ENCODE results near the gene WWP2.

GRCh38 chr16:69725480-69726312 is 36.4 kb upstream of the WWP2 start:
- TF ChIP-seq POLR2AphosphoS5 (IDR thresholded peaks at IDR 0.05; ENCODE audit: borderline replicate concordance, low read depth, low read length) (no peak), EZH2 (IDR thresholded peaks at IDR 0.05) (no peak), FOXP2 (optimal IDR thresholded peaks at IDR 0.05; ENCODE audit: control extremely low read depth, extremely low read length, insufficient read depth) (no peak)

Measured in SK-N-MC (cell line).